ENCODE data around the gene DLG5.

Gene DLG5

DNA sequence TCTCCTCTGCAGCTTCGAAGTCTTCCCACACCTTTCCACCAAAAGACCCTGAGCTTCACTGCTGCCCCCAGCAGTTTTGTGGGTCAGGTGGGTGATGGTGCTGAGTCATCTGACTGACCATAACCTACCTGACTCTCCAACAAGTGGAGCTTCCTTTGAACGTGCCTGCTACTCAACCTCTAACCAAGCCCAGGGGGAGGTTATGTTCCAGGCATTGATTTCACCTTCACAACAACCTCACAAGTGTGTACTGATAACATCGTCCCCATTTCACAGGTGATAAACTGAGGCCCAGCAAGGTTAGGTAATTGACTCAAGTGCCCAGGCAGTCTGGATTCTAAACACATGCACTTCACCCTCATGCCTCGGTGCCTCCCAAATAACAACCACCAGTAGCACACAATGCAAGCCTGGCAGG is 66.7 kb downstream of the DLG5 start:
- in situ Hi-C loops (cut with HindIII; ENCODE audit: low pct_ligation_motif_present, low pct_unique_long_range_greater_than_20kb, low sequenced_read_pairs): no loop called here
- DNase-seq: no peak

DNA sequence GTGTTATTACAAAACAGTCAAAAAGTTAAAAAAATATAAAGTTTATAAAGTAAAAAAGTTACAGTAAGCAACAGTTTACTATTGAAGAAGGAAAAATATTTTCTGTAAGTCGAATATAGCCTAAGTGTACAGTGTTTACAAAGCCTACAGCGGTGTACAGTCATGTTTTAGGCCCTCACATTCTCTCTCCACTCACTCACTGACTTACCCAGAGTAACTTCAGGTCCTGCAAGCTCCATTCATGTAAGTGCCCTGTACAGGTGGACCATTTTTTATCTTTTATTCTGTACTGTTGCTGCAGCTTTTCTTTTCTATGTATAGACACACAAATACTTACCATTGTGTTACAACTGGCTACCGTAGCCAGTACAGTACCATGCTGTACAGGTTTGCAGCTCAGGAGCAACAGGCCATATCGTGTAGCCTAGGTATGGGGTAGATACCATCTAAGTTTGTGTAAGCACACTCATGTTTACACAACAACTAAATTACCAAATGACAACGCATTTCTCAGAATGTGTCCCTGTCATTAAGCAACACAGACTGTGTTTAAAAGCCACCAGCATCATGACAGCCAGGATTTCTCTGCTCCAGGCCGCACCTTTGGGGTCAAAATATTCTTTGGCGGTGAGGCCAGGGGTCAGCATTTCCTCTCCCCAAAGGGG is 67.2 kb downstream of the DLG5 start:
- DNase-seq: no peak
- in situ Hi-C loops (cut with HindIII; ENCODE audit: low pct_ligation_motif_present, low pct_unique_long_range_greater_than_20kb, low sequenced_read_pairs): no loop called here

DNA sequence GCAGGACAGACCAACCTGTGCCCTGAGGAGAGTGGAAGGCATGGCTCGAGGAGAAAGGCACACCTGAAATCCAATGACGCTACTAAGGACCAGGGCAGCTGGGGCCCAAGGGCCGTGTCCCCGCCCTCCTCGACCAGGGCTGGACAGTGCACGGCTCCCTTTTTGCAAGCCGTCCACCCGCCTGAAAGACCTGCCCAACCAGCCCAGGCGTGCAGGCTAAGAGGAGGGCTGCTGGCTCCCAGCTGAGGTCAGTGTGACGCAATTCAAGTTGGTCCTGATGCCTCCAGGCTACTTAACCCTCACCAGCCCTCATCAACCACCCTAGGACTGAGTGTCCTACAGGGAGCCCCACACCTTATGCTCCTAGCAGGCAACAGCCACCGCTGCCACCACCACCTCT is 69.3 kb downstream of the DLG5 start:
- DNase-seq: no peak
- in situ Hi-C loops (cut with HindIII; ENCODE audit: low pct_ligation_motif_present, low pct_unique_long_range_greater_than_20kb, low sequenced_read_pairs): no loop called here

DNA sequence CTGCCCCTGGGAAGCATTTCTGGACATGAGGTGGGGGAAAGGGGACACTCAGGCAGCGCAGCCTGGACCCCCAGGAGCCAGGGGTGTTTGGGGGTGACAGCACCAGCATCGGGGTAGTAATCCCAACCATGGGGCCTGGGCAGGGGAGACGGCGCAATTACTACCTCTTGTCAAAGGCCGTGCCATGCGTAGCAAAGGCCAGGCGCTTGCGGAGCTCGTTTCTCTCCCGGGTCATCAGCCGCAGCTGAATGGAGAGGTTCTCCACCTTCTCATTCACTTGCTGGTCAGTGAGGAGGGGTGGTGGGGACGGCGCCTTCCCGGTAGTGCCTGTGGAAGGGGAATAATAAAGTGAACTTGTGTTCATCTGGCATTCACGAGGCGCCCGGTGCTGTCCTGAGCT is 70.0 kb downstream of the DLG5 start:
- DNase-seq: no peak
- in situ Hi-C loops (cut with HindIII; ENCODE audit: low pct_ligation_motif_present, low pct_unique_long_range_greater_than_20kb, low sequenced_read_pairs): no loop called here

DNA sequence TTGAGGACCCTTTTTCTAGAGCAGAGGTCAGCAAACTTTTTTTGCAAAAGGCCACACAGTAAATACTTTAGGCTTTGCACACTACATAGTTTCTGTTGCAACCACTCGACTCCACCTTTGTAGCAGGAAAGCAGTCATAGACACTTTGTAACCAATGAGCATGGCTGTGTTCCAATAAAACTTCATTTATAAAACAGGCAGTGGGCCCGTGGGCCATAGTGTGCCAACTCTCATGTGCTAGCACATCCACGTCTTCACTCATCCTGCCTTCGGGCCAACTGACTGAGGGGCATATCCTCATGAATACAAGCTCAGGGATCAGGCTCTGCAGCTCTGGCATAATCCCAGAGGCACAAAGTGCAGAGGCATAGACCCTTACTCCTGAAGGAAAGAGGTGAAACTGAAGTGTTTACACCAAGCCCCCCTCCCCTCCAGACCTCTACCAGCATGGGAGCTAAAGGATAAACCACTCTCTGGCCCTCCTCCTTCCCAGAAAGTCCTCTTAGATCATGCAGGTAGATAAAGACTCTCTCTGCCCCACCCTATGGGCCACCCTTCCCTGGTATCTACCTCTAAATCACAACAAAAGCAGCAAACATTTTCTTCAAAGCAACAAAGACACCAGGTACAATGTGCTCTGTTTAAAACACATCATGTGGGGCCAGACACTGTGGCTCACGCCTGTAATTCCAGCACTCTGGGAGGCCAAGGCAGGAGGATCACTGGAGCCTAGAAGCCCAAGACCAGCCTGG is 71.0 kb downstream of the DLG5 start:
- DNase-seq: no peak
- in situ Hi-C loops (cut with HindIII; ENCODE audit: low pct_ligation_motif_present, low pct_unique_long_range_greater_than_20kb, low sequenced_read_pairs): no loop called here

DNA sequence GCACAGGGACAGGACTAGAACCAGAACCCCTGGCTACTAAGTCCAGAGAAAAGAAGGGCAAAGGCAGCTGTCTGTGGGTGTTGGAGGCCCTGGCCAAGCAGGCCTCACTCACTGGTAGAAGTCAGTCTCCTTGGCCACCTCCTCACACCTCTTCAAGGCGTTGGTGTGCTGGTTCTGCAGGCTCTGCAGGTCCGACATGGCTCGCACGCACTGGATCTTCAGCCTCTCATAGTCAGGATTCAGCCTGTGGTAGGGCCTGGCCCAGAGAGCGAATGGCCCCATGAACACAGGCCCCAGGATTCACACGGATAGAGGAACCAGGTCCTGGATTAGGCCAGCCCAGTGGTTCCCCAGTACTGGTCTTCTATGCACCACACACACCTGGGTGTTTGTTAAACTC is 72.4 kb downstream of the DLG5 start:
- in situ Hi-C loops (cut with HindIII; ENCODE audit: low pct_ligation_motif_present, low pct_unique_long_range_greater_than_20kb, low sequenced_read_pairs): no loop called here
- no peak for DNase-seq

DNA sequence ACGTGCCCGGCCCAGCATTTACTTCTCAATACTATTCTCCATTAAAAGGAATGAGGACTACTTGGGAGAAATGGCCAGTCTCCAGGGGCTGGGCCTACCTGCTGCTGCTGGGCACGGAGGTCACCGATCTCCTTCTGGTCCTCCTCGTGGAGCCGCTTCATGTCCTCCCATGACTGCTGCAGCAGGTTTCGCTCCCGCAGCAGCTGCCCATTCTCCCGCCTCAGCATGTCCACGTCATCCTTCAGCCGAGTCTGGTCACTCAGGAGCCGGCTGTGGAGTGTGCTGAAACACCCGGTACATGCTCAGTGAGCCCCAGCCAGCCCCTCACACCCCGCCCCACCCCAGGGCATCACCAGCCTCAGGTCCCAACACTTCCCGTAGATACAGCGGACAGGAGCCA is 73.3 kb downstream of the DLG5 start:
- no peak for DNase-seq
- in situ Hi-C loops (cut with HindIII; ENCODE audit: low pct_ligation_motif_present, low pct_unique_long_range_greater_than_20kb, low sequenced_read_pairs): no loop called here

DNA sequence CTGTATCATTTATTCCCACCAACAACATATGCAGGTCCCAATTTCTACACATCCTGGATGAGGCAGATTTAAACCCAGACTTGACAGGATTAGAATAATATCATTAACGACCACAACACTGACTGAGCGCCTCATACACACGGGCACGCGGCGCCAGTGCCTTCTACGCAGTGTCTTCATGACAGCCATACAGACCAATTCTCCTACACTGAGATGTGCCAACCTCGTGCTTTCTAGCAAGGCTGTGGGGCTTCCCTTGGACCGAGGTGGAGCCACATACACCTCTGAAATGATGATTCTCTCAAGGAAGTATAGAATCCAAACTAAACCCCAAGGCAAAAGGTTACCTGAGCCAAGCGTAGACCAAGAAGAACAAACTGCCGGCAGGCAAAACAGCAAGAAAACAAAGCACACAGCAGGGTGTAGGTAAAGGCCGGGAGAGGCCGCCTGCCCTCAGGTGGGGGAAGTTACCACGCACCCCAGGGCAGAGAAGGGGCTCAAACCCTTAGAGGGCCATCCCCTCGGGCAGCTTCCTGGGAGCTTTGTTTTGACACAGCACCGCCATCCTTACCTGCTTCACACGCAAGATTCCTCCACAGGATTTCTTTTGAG is 75.8 kb downstream of the DLG5 start:
- in situ Hi-C loops (cut with HindIII; ENCODE audit: low pct_ligation_motif_present, low pct_unique_long_range_greater_than_20kb, low sequenced_read_pairs): no loop called here
- DNase-seq: no peak

DNA sequence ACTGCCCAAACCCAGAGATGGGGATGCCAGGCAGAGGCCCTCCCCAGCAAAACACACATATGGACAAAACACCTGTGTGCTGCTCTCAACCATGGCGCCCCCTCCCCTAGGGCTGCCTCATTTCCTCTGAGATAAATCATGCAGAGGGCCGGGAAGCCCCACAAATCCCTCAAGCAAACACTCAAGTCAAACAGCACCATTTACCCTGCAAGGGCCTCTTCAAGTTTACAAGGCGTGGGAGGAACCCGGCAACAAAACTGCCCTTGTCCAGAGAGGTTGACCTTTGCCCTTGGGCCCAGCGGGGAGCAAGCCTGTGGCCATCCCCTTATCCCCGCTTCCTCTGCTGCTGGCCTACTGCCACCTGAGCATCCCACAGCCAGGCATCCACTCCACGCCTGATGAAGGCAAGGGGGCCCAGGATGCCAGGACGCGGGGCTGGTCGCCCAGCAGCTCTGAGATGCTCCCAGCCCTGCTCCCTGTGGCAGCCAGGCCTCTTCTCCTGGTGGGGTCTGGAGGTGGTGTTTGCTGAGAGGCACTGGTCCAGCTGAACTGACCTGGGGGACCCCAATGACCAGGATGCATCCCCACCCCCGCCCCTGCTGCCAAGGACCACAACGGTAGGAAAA is 77.4 kb downstream of the DLG5 start:
- in situ Hi-C loops (cut with HindIII; ENCODE audit: low pct_ligation_motif_present, low pct_unique_long_range_greater_than_20kb, low sequenced_read_pairs): no loop called here

DNA sequence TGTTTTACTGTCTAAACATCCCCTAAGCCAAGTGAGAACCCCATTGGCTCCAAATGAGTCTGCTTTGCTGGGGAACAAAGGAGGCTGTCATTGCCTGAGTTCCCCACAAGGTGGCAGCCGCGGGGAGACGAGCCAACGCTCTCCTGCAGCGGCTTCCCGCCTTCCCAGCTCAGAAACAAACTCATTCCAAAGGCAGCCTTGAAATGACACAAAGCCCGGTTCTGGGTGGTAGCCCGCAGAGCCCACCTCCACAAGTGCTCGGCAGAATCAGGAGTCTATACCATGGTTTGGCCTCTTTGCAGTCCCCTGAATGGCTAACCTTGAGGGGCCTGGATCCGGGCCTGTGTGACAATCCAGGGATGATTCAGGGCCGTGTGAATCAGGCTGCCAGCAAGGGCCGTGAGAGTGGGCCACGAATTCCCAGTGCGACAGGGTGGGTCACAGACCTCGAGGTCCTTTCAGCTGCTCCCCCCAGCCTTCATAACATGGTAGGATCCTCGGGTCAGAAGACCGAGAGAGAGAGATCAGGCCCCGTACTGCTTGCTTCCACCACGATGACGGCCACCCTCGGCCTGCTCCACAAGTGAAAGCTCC is 79.7 kb downstream of the DLG5 start:
- in situ Hi-C loops (cut with HindIII; ENCODE audit: low pct_ligation_motif_present, low pct_unique_long_range_greater_than_20kb, low sequenced_read_pairs): no loop called here
- DNase-seq: peak; percentile 68

More for the DNA sequence above, 77.4 kb downstream of the DLG5 start:
- no peak for DNase-seq

DNA sequence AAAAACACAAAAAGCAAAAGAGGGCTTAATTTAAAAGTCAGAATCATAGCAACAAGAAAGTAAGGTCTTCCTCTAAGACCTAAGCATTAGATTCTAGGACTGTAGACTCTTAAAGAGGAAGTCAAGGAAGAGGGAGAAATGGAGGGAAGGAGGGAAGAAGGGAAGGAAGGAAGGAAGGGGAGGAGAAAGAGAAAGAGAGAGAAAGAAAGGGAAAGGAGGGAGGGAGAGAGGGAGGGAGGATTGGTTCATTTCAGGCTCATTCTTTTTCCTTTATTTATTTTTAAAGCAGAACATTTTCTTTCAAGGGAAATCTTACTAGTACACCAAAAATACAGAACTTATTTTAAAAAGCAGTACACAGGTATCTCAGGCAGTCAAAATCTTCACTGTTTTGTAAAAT is 81.1 kb downstream of the DLG5 start:
- in situ Hi-C loops (cut with HindIII; ENCODE audit: low pct_ligation_motif_present, low pct_unique_long_range_greater_than_20kb, low sequenced_read_pairs): no loop called here
- no peak for DNase-seq

DNA sequence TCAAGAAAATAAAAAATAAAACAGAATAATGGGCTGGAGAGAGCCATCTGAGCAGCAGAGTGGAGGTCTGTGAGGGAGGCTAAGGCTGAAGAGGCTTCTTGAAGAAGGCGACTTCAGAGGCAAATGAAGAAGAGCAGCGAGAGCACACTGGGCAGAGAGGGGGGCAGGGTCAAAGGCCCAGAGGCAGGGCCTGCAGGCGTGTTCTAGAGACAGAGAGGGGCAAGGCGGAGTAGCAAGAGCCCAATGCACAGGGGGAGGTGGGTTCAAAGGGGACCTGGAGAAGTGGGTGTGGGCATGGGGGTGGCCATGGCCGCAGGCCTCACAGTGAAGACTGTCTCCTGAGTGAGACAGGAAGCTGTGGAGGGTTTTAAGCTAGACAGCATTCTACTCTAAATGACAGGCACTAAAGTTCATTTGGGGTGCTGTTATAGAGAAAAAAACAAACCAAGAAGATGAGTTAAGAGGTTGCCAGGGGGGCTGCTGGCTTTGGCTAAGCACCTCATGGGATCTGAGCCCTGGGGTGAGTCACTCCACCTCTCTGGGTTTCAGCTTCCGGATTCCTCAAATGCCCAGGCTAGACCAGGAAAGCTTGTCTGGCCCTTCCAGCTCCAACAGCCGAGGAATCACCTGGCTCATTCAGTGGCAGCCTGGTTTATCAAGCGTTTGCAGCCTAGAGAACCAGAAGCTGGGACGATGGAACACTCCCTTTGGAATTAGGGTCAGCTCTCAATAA is 81.7 kb downstream of the DLG5 start:
- in situ Hi-C loops (cut with HindIII; ENCODE audit: low pct_ligation_motif_present, low pct_unique_long_range_greater_than_20kb, low sequenced_read_pairs): no loop called here

DNA sequence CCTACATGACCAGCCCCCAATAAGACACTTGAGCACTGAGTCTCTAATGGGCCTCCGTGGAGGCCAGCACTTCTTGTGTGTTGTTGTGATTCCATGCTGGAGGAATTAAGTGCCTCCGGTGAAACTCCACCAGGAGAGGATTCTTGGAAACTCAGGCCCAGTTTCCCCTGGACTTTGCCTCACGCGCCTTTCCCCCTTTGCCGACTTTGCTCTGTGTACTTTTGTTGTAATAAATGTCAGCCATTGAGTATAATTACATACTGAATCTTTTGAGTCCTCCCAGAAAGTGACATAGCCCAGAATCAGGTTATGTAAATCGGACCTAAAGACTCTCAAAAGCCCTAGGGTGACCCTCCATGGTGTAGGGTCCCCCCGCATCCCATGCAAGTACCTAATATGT is 82.4 kb downstream of the DLG5 start:
- no peak for DNase-seq
- in situ Hi-C loops (cut with HindIII; ENCODE audit: low pct_ligation_motif_present, low pct_unique_long_range_greater_than_20kb, low sequenced_read_pairs): no loop called here

More for the DNA sequence above, 81.7 kb downstream of the DLG5 start:
- DNase-seq: peak; percentile 97

DNA sequence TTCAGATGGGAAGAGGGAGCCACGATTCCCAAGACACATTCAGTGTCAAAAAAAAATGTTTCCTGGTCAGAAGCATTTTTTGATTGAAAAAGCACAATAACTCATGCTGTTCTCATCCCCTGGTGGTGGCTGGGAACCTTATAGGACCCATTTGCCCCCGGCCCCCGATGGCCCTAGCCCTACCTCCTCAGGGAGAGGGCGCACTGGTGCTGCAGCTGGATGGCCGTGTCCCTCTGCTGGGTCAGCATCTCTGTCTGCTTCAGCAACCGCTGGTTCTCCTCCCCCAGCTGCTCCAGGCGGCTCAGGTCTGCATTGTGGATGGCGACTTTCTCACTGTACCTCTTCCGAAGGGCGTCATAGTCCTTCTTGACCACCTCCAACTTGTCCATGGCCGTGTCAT is 83.3 kb downstream of the DLG5 start:
- in situ Hi-C loops (cut with HindIII; ENCODE audit: low pct_ligation_motif_present, low pct_unique_long_range_greater_than_20kb, low sequenced_read_pairs): no loop called here
- DNase-seq: no peak

DNA sequence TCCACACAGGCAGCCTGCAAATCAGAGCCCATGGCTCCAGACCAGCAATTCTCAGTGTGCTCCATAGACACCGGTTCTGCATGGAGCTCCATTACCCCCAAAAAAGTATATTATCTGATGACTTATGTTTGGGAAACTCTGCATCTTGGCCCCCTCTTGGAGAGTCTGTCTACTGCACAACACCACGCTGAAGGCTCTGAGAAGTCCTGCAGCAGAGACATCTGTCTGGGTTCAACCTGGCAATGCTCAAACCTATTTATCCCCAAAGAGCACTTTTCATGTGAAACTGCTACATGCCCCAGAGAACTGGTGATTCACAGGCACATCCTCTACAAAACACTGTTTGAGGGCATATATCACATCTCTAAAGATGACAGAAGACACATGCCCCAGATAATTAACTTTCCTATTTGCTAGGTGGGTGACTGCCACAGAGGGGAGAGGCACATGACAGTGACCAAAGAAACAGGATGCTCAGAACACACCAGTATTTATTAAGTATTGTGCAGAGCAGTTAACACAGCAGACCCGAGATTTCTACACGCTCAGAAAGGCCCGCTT is 83.8 kb downstream of the DLG5 start:
- peak; percentile 14 for DNase-seq
- in situ Hi-C loops (cut with HindIII; ENCODE audit: low pct_ligation_motif_present, low pct_unique_long_range_greater_than_20kb, low sequenced_read_pairs): no loop called here

DNA sequence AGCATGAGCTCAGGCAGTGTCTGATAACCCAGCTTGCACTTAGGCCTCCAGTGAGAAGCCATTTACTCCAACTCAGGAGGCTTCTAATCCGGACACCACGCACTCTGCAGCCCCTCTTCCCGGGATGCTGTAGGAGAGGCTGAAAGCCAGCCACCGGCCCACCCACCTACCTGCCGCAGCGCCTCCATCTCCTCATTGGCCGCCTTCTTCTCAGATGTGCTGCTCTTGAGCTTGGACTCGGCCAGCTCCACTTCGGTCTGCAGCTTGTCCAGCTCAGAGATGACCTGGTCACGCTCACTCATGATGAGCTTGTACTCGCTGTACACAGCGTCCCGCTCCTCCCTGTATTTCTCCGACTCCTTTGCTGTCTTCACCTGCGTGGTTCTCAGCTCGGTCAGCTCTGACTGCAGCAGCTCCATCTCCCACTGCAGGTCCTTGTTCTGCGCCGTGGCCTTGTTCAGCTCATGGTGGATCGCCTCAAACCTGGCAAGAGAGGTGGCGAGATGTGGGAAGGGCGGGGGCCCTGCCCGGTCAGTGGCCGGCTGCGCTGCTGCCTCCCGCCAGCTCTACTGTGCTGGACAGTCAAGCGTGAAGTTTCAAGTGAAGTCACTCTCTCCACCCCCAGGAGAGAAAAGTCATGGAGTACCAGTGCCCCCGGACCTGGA is 84.7 kb downstream of the DLG5 start:
- in situ Hi-C loops (cut with HindIII; ENCODE audit: low pct_ligation_motif_present, low pct_unique_long_range_greater_than_20kb, low sequenced_read_pairs): no loop called here
- peak; percentile 58 for DNase-seq

DNA sequence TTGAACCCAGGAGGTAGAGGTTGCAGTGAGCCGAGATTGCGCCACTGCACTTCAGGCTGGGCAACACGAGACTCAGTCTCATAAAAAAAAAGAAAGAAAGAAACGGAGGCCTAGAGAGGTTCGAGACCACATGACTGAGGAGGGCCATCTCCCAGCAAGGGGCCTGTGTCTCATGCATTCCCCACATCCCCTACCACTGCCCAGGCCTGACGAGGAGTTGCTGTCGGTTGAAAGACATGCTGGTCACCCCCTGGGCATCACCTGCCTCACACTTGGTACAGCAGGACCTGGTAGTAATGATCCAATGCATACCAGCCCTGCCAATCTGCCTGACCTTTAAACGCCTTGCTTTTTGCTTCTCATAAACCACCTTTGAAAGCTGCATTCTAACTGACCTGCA is 85.9 kb downstream of the DLG5 start:
- no peak for DNase-seq
- in situ Hi-C loops (cut with HindIII; ENCODE audit: low pct_ligation_motif_present, low pct_unique_long_range_greater_than_20kb, low sequenced_read_pairs): no loop called here

All from ACHN (cell line).